T-helper 17 cell (primary cell): ENCODE data around the gene OR5A2. TPM values are rescaled to one million over a fixed set of nuclear protein-coding genes. Genes with fewer than 3 reads are reported as not detected.
"Not testable (repeated sequence)": the region's sequence is repeated elsewhere in the genome, so short reads cannot be mapped to it uniquely, and the experiment has no call there.

Experiments
- ATAC-seq: fragments of 150-1000 bp; cut with Tn5 transposase; 2 replicates; pipeline ENCODE4 v1.10.0; 2021; ENCODE audit warnings: mild to moderate bottlenecking, moderate library complexity
- DNase-seq, 3 donors: peaks; one replicate each; pipeline versions ENCODE4 v3.0.0 to v3.0.0-alpha.2; 2020 to 2021
- H3K9me3 ChIP-seq: one replicate; pipeline ENCODE4 v1.7.0; 2013; ENCODE audit warnings: low read length, mild to moderate bottlenecking; ENCODE audit not compliant: control insufficient read depth, poor library complexity, severe bottlenecking
- H3K27ac Mint-ChIP-seq: one replicate; pipeline ENCODE4 v1.8.0; 2022; ENCODE audit warnings: mild to moderate bottlenecking, moderate library complexity, mixed read lengths
- H3K27me3 Mint-ChIP-seq: one replicate; pipeline ENCODE4 v1.8.0; 2022; ENCODE audit warnings: mixed read lengths
- H3K36me3 Mint-ChIP-seq: one replicate; pipeline ENCODE4 v1.8.0; 2022; ENCODE audit warnings: low read depth, mixed read lengths
- H3K4me1 Mint-ChIP-seq: one replicate; pipeline ENCODE4 v1.8.0; 2022; ENCODE audit warnings: mild to moderate bottlenecking, mixed read lengths
- H3K4me3 Mint-ChIP-seq: one replicate; pipeline ENCODE4 v1.8.0; 2022; ENCODE audit warnings: mild to moderate bottlenecking, moderate library complexity, mixed read lengths
- total RNA-seq, 4 donors: library from RNA in 2 of 4; stranded (reverse) in 2 of 4; gene quantifications; one replicate each; pipeline ENCODE4 v1.2.3 and lab custom pipeline; 2022 to 2026

Gene OR5A2
- total RNA-seq, 2 donors from 2014 or later, result not detected

DNA sequence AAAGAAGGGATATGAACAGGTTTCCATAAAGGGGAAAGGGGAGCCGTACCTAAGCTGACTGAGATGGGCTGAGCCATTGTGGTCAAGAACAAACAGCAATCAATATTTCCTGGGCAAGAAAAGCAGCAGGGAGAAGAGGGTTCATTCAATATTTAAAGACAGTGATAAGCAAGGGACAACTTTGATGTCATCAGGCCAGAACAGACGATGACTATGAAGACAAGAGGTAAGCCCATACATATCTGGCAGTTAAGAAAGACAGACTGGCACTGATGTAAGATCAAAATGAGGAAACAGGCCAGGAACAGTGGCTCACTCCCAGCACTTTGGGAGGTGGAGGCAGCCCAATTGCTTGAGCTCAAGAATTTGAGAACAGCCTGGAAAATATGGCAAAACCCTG is 2.4 kb downstream of the OR5A2 start:
- DNase-seq (no peak), ATAC-seq (no peak)
- no peaks in the 10 kb centered on the region for H3K36me3 Mint-ChIP-seq
- H3K27ac Mint-ChIP-seq, result no peak overlapping the region
- H3K9me3 ChIP-seq, result no peaks in the 10 kb centered on the region
- peaks cover 37% of the 10 kb centered on the region for H3K27me3 Mint-ChIP-seq
- no peak overlapping the region for H3K4me3 Mint-ChIP-seq
- H3K4me1 Mint-ChIP-seq, result peaks cover 4% of the 10 kb centered on the region

GRCh38 chr11:59418156-59418555 is 8.1 kb downstream of the OR5A2 start:
- no peak for ATAC-seq
- Mint-ChIP-seq H3K4me1 (no peaks in the 10 kb centered on the region), H3K36me3 (no peaks in the 10 kb centered on the region), H3K27ac (no peak overlapping the region), H3K4me3 (no peak overlapping the region), H3K27me3 (peaks cover 68% of the 10 kb centered on the region)
- no peak for DNase-seq
- no peaks in the 10 kb centered on the region for H3K9me3 ChIP-seq

DNA sequence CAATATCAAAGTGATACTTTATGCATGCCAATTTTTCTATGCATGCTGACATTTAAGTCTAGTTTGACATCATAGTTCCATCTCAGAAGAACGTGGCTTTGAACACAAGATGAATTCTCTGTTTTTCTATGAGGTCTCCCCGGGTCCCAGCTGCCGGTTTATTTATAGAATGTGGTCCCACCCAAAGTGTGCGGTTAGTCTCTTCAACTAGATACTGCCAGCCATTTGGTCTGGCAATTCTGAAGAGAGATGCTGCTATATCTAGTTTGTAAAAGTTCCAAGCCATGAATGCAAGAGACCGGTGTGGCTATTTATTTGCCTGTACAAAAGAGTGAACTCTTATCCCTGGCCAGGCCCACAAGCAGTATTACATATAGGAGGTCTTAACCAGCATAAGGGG is 9.2 kb downstream of the OR5A2 start:
- peaks cover 69% of the 10 kb centered on the region for H3K27me3 Mint-ChIP-seq
- ATAC-seq, result no peak
- H3K27ac Mint-ChIP-seq, result no peak overlapping the region
- H3K4me3 Mint-ChIP-seq, result no peak overlapping the region
- H3K36me3 Mint-ChIP-seq, result no peaks in the 10 kb centered on the region
- no peak for DNase-seq
- H3K9me3 ChIP-seq, result peaks cover 3% of the 10 kb centered on the region
- no peaks in the 10 kb centered on the region for H3K4me1 Mint-ChIP-seq

DNA sequence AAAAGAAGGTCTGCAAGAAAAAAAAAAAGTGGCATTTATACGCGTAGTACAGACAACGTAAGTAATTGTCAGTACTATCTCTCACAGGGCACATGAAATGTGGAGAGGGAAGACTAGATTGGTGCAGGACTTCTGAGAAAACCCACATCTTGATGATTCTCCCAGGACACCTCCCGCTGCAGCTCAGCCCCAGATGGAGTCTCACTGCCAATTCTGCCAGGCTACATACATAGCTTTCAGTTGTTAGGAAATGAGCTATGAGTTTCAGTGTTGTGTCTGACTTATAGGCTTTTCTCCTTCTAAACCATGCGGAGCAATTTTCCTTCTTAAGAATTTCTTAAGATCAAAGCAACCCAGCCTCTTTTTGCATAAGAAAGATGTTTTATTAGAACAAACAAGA is 9.6 kb downstream of the OR5A2 start:
- Mint-ChIP-seq H3K27ac (no peak overlapping the region), H3K4me3 (no peak overlapping the region), H3K36me3 (no peaks in the 10 kb centered on the region), H3K27me3 (peaks cover 65% of the 10 kb centered on the region), H3K4me1 (no peaks in the 10 kb centered on the region)
- DNase-seq (no peak), ATAC-seq (no peak)
- H3K9me3 ChIP-seq, result peaks cover 3% of the 10 kb centered on the region

DNA sequence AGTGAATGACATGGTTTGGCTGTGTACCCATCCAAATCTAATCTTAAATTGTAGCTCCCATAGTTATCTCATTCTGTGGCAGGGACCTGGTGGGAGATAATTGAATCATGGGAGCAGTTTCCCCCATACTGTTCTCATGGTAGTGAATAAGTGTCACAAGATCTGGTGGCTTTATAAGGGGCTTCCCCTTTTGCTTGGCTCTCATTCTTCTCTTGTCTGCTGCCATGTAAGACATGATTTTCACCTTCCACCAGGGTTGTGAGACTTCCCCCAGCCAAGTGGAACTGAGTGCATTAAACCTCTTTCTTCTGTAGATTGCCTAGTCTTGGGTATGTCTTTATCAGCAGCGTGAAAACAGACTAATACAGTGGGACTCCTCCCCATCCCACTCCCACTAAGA is 11.1 kb downstream of the OR5A2 start:
- DNase-seq (no peak), ATAC-seq (no peak)
- Mint-ChIP-seq H3K27ac (no peak overlapping the region), H3K4me1 (no peaks in the 10 kb centered on the region), H3K36me3 (no peaks in the 10 kb centered on the region), H3K4me3 (no peak overlapping the region), H3K27me3 (peaks cover 61% of the 10 kb centered on the region)
- peaks cover 3% of the 10 kb centered on the region for H3K9me3 ChIP-seq

DNA sequence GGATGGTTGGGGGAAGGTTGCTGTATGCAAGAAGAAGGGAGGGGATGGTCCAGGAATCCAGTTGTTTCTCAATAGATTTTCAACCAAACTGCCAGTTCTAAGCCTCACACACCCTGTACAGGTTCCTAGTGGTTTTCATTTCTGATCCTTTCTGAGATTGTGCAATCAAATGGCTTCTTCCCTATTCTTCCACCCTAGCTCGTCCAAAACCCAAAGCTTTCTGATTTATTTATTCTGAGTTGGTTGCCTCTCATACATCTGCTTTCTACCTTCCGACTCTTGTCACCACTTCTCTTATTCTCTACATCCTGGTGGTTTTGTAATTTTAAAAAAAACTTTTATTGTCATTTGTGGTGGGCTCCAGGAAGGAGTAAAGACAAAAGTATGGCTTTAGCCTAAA is 12.6 kb downstream of the OR5A2 start:
- Mint-ChIP-seq H3K27ac (no peak overlapping the region), H3K27me3 (peaks cover 48% of the 10 kb centered on the region), H3K36me3 (no peaks in the 10 kb centered on the region), H3K4me1 (no peaks in the 10 kb centered on the region), H3K4me3 (no peak overlapping the region)
- no peak for DNase-seq
- ATAC-seq, result no peak
- peaks cover 3% of the 10 kb centered on the region for H3K9me3 ChIP-seq

GRCh38 chr11:59403546-59403945 is 22.7 kb downstream of the OR5A2 start:
- H3K4me3 Mint-ChIP-seq, result no peak overlapping the region
- no peak overlapping the region for H3K27ac Mint-ChIP-seq
- ATAC-seq (no peak), DNase-seq (no peak)
- H3K9me3 ChIP-seq, result peaks cover 6% of the 10 kb centered on the region
- no peaks in the 10 kb centered on the region for H3K36me3 Mint-ChIP-seq
- H3K27me3 Mint-ChIP-seq, result peaks cover 7% of the 10 kb centered on the region
- no peaks in the 10 kb centered on the region for H3K4me1 Mint-ChIP-seq

- H3K9me3 ChIP-seq, result peaks cover 6% of the 10 kb centered on the region
- Mint-ChIP-seq H3K27me3 (peaks cover 13% of the 10 kb centered on the region), H3K4me3 (no peak overlapping the region), H3K36me3 (no peaks in the 10 kb centered on the region), H3K27ac (no peak overlapping the region), H3K4me1 (no peaks in the 10 kb centered on the region)
- no peak for DNase-seq
- no peak for ATAC-seq
Measured at GRCh38 chr11:59401262-59401552, 25.0 kb downstream of the OR5A2 start.

GRCh38 chr11:59400461-59401261 is 25.6 kb downstream of the OR5A2 start:
- no peak for ATAC-seq
- Mint-ChIP-seq H3K36me3 (no peaks in the 10 kb centered on the region), H3K27ac (no peak overlapping the region)

GRCh38 chr11:59394186-59394585 is 32.0 kb downstream of the OR5A2 start:
- H3K27me3 Mint-ChIP-seq, result peaks cover 19% of the 10 kb centered on the region
- no peak for DNase-seq
- no peak for ATAC-seq
- no peak overlapping the region for H3K27ac Mint-ChIP-seq
- no peak overlapping the region for H3K4me3 Mint-ChIP-seq
- no peaks in the 10 kb centered on the region for H3K9me3 ChIP-seq
- H3K36me3 Mint-ChIP-seq, result no peaks in the 10 kb centered on the region
- H3K4me1 Mint-ChIP-seq, result no peaks in the 10 kb centered on the region

More at GRCh38 chr11:59400461-59401261, 25.6 kb downstream of the OR5A2 start:
- H3K4me1 Mint-ChIP-seq, result no peaks in the 10 kb centered on the region
- H3K9me3 ChIP-seq, result peaks cover 6% of the 10 kb centered on the region
- no peak for DNase-seq
- no peak overlapping the region for H3K4me3 Mint-ChIP-seq
- H3K27me3 Mint-ChIP-seq, result peaks cover 17% of the 10 kb centered on the region

- ATAC-seq (no peak), DNase-seq (no peak)
- H3K27ac Mint-ChIP-seq, result no peak overlapping the region
- no peaks in the 10 kb centered on the region for H3K36me3 Mint-ChIP-seq
- H3K9me3 ChIP-seq, result no peaks in the 10 kb centered on the region
- no peaks in the 10 kb centered on the region for H3K27me3 Mint-ChIP-seq
- H3K4me3 Mint-ChIP-seq, result no peak overlapping the region
- no peaks in the 10 kb centered on the region for H3K4me1 Mint-ChIP-seq
Measured at GRCh38 chr11:59380263-59381059, 45.8 kb downstream of the OR5A2 start.

DNA sequence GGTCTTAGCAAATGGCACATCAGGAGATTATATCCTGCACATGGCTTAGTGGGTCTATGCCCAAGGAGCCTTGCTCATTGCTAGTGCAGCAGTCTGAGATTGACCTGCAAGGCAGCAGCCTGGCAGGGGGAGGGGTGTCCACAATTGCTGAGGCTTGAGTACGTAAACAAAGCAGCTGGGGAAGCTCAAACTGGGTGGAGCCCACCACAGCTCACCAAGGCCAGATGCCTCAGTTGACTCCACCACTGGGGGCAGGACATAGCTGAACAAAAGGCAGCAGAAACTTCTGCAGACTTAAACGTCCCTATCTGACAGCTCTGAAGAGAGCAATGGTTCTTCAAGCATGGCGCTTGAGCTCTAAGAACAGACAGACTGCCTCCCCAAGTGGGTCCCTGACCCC is 53.9 kb downstream of the OR5A2 start:
- not testable (repeated sequence) for H3K4me1 Mint-ChIP-seq, H3K4me3 Mint-ChIP-seq, H3K36me3 Mint-ChIP-seq, H3K9me3 ChIP-seq, H3K27ac Mint-ChIP-seq, ATAC-seq, DNase-seq
- H3K27me3 Mint-ChIP-seq, result peaks cover 11% of the 10 kb centered on the region

GRCh38 chr11:59368238-59369022 is 57.8 kb downstream of the OR5A2 start:
- H3K27me3 Mint-ChIP-seq, result peaks cover 21% of the 10 kb centered on the region
- no peak for DNase-seq
- H3K36me3 Mint-ChIP-seq, result no peaks in the 10 kb centered on the region
- no peaks in the 10 kb centered on the region for H3K9me3 ChIP-seq
- no peak overlapping the region for H3K27ac Mint-ChIP-seq
- ATAC-seq, result no peak
- no peaks in the 10 kb centered on the region for H3K4me1 Mint-ChIP-seq
- no peak overlapping the region for H3K4me3 Mint-ChIP-seq
